CD4-positive, alpha-beta T cell treated with Interleukin-15 for 4 hours (primary cell): Measurements from ENCODE around the gene POMGNT1.

ENCODE experiments used
- DNase-seq: peaks from one replicate; pipeline ENCODE4 v3.0.0-alpha.2; 2020; ENCODE audit warnings: low spot score

POMGNT1 gene

DNA sequence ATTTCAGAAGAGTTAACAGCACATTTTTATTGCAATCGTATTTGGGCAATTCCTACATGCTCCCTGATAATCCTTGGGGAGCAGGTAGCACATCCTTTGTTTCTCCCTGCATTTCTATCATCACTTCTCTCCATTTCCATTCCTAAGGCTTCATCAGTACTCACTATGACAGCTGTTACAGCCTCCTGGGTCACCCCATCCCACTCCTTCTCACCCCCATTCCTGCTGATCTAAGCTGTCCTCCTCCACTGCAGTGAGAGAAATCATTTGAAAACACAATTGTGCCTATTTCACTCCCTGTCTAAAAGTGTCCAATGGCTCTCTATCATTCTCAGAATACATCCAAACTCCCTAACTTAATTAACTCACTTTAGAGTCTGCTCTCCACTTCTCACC, 40.3 kb downstream of the POMGNT1 start:
- DNase-seq, result no peak

DNA sequence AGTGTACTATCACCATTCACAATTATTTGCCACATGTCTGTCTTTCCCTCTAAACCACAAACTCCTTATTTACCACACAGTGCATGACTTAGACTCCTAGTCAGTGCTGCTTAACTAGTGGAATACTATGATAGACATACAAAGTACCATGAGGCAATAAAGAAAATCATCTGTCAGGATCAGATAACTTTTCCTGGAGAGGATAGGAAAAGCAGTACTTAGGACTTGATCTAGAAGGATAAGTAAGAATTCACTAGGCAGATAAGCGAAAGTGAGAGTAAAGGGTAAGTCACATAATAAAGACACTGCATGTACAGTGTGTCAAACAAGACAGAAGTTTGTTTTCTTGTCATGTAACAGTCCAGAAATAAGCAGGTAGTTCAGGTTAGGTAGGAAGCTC, 44.5 kb downstream of the POMGNT1 start:
- no peak for DNase-seq

DNA sequence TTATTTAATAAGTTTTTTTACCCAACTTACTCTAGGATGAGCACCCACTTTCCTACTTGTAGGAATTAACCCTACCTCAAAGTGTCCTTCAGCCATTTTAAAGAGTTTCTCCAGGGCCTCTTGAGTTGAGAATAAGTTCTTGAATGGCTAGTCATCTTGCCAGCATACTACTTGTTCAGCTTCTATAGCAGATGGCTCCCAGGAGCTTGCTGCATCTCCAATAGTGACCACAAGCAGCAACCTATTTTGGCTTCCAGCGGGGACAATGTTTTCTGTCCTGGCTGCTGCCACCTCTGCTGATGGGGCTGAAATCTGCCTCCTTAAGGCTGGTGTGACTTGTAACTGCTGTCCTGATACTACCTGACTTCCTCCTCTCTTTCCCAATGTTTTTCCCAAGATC, 45.0 kb downstream of the POMGNT1 start:
- no peak for DNase-seq

DNA sequence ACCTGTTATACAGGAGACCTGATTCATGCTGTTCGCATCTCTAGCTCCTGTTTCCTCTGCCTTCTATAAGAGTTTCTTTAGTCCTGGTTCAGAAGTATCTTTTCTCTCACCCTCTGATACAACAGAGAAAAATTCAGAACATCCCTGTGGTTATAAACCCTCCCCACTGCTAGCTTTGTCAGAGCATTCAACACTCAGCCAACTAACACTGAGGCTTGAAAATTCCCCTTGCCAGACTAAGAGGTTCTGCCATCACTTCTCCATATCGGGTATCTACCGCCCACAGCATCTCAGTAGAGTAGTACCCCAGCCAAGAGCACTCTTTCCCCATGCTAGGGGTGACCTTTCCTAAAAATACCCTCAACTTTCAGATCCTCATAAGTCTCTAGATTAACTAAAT, 46.2 kb downstream of the POMGNT1 start:
- DNase-seq, result no peak

- no peak for DNase-seq
These were observed 48.1 kb downstream of the POMGNT1 start for GRCh38 chr1:46150085-46150484.

DNA sequence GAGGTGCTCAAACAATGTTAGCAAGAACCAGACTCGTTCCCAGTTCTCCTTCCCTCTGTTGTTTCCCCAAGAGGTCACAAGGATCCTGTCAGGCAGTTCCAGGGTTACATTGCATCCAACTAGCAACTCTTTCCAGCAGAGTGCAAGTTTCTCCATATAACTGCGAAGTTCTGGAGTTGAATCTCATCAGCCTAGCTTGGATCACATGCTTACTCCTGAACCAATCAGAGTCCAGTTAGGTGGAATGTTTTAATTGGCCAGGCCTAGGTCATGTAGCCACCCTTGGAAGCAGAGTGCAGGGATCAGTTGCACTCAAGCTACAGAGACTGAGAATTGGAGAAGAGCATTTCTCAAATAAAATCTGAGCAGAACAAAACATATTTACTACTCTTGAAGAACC, 49.9 kb downstream of the POMGNT1 start:
- no peak for DNase-seq
